Activated naive CD4-positive, alpha-beta T cell treated with anti-CD3 and anti-CD28 coated beads, Interleukin-2, amount 50 U/mL, for 72 hours (primary cell): Measurements from ENCODE around the gene WDTC1. TPM values are rescaled to one million over a fixed set of nuclear protein-coding genes. Genes with fewer than 3 reads are reported as not detected.
"Not testable (repeated sequence)": the region's sequence is repeated elsewhere in the genome, so short reads cannot be mapped to it uniquely, and the experiment has no call there.

Experiments used
- ATAC-seq, 2 donors: fragments of 150-1000 bp; cut with Tn5 transposase; 2 replicates each; pipeline ENCODE4 v1.10.0; 2021; ENCODE audit warnings: mild to moderate bottlenecking in 2 of 2, moderate library complexity in 2 of 2
- DNase-seq, 2 donors: peaks; one replicate each; pipeline ENCODE4 v3.0.0; 2021 to 2022; ENCODE audit warnings: low spot score in 2 of 2
- H3K27ac Mint-ChIP-seq, 2 donors: one replicate each; pipeline ENCODE4 v1.8.0; 2022; ENCODE audit warnings: mild to moderate bottlenecking in 2 of 2, mixed read lengths in 2 of 2
- H3K36me3 Mint-ChIP-seq, 2 donors: one replicate each; pipeline ENCODE4 v1.8.0; 2022; ENCODE audit warnings: mixed read lengths in 2 of 2
- H3K9me3 Mint-ChIP-seq, 2 donors: one replicate each; pipeline ENCODE4 v1.8.0; 2022; ENCODE audit warnings: mixed read lengths in 2 of 2
- total RNA-seq, 2 donors: library from RNA; stranded (reverse); gene quantifications; one replicate each; pipeline ENCODE4 v1.2.3, GENCODE V29; 2022

Gene WDTC1, protein sequence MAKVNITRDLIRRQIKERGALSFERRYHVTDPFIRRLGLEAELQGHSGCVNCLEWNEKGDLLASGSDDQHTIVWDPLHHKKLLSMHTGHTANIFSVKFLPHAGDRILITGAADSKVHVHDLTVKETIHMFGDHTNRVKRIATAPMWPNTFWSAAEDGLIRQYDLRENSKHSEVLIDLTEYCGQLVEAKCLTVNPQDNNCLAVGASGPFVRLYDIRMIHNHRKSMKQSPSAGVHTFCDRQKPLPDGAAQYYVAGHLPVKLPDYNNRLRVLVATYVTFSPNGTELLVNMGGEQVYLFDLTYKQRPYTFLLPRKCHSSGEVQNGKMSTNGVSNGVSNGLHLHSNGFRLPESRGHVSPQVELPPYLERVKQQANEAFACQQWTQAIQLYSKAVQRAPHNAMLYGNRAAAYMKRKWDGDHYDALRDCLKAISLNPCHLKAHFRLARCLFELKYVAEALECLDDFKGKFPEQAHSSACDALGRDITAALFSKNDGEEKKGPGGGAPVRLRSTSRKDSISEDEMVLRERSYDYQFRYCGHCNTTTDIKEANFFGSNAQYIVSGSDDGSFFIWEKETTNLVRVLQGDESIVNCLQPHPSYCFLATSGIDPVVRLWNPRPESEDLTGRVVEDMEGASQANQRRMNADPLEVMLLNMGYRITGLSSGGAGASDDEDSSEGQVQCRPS
- total RNA-seq: 10 to 100 TPM; 26.4 to 36.1 TPM

DNA sequence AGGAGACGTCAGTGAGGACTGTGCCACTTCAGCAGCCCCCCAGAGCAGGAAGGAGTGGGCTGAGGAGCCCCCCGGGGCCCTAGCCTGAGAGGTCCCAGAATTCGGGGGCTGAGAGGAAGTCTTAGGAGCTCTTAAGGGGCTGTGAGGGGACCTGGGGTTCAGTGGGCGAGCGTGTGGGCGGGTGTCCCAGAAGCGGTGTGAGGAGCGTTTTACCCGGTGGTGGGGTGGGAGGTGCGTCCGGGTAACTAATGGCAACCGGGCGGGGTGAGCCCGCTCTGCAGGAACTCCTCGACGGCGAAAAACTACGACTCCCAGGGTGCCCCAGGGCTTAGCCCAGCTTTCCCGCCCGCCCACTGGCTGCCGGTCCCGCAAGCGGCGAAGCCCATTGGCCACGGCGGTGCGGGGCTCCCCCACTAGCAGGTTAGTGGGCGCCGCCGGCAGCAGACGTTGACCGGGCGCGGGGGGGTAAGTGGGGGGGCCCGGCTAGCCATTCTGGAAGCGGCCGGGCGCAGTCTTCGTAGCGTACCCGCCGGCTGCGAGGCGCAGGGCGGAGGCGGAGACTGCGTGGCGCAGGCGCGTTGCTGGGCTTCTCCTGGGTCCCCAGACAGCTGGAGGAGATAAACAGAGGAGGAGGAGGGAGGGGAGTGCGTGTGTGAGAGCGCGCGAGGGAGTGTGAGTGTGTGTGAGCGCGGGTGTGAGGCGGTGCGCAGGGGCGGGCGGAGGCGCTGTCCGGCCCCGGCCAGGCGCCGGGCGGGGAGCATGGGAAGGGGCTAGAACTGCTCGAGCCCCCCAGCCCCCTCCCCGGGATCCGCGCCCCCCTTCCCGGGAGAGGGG is at the start of gene WDTC1:
Gene WDTC1, plus strand, starts transcription at position 584 of the 834 bp plus-strand sequence. CDS start 26,423 bp downstream, outside the sequence.
- Mint-ChIP-seq H3K36me3 (peaks cover 0 to 6% of the 10 kb centered on the region in 2 donors), H3K9me3 (no peaks in the 10 kb centered on the region), H3K27ac (peak within 1 kb of the TSS; percentile 91 to 97)
- ATAC-seq (peak; percentile 93 to 96), DNase-seq (peak; percentile 95 to 97)

DNA sequence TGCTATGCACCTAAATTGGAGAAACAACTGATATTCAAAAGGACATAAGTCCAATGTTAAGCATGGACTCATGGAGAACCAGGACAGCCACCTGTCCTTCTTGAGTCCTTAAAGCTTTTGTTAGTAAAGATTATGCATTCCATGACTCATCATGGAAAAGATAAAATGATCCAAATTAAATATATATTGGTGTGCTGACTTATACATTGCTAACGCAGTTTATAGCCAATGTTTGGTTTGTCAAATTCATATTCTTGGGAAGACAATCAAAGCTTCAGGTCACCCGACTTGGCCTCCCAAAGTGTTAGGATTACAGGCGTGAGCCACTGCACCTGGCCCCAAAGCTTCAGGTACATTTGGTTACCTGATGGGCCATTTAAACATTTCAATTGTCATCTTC is 49.8 kb upstream of the WDTC1 start:
- not testable (repeated sequence) for ATAC-seq, H3K9me3 Mint-ChIP-seq, DNase-seq, H3K27ac Mint-ChIP-seq, H3K36me3 Mint-ChIP-seq

DNA sequence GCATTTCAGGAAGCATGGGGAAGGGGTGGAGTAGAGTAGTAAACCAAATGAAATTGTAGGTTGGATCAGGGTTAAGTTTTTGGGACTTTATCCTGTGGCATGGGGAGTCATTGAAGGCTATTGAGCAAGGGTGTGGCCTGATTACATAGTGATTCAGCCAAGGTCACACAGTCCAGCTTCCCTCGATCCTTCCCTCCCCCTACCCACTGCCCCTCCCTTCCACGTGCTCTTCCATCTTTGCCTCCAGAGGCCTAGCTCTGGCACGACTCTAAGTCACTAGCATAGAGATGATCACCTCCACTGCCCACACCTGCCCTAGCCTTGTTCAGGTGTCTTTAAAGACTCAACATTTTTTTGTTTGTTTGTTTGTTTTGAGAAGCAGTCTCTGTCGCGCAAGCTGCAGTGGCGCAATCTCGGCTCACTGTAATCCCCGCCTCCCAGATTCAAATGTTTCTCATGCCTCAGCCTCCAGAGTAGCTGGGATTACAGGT is 42.3 kb upstream of the WDTC1 start:
- DNase-seq (no peak), ATAC-seq (no peak)
- Mint-ChIP-seq H3K36me3 (no peaks in the 10 kb centered on the region), H3K27ac (no peak overlapping the region), H3K9me3 (no peaks in the 10 kb centered on the region)

DNA sequence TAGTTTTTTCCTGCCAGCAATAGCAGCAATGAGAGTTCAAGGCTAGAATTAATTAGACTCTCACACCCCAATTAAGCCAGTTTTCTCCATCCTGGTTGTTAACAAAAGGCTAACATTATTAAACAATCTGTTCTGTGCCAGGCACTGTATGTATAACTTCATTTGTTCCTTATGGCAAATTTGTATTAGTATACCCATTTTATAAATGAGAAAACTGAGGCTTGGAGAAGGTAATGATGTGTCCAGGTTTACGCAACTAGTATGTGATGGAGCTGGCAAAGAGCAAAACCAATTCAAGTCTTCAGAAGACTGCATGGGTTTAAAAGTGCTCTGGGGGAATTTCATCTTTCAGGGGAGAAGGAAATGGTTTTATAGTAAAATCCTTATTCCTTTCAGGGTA is 41.2 kb upstream of the WDTC1 start:
- no peaks in the 10 kb centered on the region for H3K36me3 Mint-ChIP-seq
- H3K9me3 Mint-ChIP-seq: no peaks in the 10 kb centered on the region
- ATAC-seq (no peak), DNase-seq (no peak)
- H3K27ac Mint-ChIP-seq: no peak overlapping the region

DNA sequence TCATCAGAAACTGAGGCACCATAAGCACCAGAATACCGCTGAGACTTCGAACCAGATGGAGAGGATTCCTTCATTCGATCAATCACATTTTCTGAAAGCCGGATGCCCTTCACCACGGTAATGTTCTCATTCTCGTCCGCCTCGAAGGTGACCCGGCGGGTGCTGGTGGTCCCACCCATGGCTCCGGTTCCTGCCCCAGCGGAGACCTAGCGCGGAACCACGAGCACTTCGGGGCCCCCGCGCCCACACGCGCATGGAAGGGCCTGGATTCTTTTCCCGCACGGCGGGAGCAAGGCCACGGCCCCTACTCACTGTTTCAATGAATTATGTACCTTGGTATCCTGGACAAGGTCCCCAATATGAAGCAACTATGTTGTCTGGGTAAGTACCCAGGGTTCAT is 33.1 kb upstream of the WDTC1 start:
- Mint-ChIP-seq H3K36me3 (no peaks in the 10 kb centered on the region), H3K27ac (no peak overlapping the region), H3K9me3 (no peaks in the 10 kb centered on the region)
- no peak for DNase-seq
- ATAC-seq: no peak

DNA sequence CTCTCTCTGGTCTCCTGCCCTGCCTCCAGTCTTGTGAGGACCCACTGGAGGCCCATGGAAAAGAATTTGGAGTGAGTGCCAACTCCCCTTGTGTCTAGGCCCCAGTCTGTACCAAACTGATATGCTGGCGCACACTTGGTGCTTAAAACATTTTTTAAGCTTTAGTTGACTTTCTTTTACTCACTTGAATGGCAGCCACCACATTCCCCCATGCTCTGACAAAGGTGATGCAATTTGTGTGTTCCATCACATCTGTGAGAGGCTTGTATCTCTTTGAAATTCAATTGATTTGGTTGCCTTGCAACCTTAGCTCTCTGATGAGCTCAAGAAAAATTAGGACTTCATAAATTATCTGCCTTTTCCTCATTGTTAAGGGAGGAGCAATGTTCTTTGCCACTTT is 30.5 kb upstream of the WDTC1 start:
- H3K27ac Mint-ChIP-seq: peak overlapping the region in 1 of 2 donors; percentile 65
- ATAC-seq (no peak), DNase-seq (no peak)
- no peaks in the 10 kb centered on the region for H3K9me3 Mint-ChIP-seq
- H3K36me3 Mint-ChIP-seq: no peaks in the 10 kb centered on the region

DNA sequence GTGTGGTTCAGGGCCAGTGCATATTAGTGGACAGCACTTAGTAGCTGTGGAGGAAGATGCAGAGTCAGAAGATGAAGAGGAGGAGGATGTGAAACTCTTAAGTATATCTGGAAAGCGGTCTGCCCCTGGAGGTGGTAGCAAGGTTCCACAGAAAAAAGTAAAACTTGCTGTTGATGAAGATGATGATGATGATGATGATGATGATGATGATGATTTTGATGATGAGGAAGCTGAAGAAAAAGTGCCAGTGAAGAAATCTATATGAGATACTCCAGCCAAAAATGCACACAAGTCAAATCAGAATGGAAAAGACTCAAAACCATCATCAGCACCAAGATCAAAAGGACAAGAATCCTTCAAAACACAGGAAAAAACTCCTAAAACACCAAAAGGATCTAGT is 27.2 kb upstream of the WDTC1 start:
- not testable (repeated sequence) for DNase-seq, H3K36me3 Mint-ChIP-seq, H3K27ac Mint-ChIP-seq, ATAC-seq, H3K9me3 Mint-ChIP-seq

DNA sequence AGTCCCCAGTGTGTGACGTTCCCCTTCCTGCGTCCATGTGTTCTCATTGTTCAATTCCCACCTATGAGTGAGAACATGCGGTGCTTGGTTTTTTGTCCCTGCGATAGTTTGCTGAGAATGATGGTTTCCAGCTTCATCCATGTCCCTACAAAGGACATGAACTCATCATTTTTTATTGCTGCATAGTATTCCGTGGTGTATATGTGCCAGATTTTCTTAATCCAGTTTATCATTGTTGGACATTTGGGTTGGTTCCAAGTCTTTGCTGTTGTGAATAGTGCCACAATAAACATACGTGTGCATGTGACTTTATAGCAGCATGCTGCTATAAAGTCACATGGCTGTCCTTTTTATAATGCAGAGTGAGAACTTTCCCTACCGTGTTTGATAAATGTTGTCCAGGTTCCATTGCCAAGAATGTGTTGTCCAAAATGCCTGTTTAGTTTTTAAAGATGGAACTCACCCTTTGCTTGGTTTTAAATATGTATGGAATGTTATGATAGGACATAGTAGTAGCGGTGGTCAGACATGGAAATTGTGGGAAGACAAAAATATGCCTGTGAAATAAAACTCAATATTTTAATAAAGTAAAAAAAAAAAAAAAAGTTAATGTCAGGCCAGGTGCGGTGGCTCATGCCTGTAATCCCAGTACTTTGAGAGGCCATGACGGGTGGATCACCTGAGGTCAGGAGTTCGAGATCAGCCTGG is 26.1 kb upstream of the WDTC1 start:
- H3K27ac Mint-ChIP-seq, ATAC-seq, H3K9me3 Mint-ChIP-seq, H3K36me3 Mint-ChIP-seq, DNase-seq: not testable (repeated sequence)

DNA sequence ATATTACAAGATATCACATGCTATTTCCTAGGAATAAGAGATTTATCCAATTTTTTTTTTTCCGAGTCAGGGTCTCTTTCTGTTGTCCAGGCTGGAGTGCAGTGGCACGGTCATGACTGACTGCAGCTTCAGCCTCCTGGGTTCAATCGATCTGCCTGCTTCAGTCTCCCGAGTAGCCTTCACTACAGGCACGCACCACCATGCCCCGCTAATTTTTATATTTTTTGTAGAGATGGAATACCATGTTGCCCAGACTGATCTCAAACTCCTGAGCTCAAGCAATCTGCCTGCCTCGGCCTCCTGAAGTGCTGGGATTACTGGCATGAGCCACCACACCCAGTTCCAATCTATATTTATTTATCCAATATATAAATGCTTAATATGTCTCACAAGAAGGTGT is 18.0 kb upstream of the WDTC1 start:
- Mint-ChIP-seq H3K9me3 (no peaks in the 10 kb centered on the region), H3K27ac (no peak overlapping the region), H3K36me3 (no peaks in the 10 kb centered on the region)
- ATAC-seq: no peak
- DNase-seq: no peak

DNA sequence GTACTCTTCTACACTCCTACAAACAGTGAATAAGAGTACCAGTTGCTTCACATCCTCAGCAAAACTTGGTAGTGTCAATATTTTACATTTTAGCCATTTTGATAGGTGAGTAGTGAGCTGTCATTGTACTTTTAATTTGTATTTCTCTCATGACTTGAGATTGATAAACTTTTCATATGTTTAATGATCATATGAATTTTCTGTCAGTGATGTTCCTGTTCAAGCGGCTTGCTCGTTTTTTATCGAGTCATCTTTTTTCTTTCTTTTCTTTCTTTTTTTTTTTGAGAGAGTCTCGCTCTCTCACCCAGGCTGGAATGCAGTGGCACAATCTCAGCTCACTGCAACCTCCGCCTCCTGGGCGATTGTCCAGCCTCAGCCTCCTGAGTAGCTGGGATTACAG is 17.0 kb upstream of the WDTC1 start:
- no peaks in the 10 kb centered on the region for H3K36me3 Mint-ChIP-seq
- H3K9me3 Mint-ChIP-seq: no peaks in the 10 kb centered on the region
- ATAC-seq (no peak), DNase-seq (no peak)
- H3K27ac Mint-ChIP-seq: no peak overlapping the region

DNA sequence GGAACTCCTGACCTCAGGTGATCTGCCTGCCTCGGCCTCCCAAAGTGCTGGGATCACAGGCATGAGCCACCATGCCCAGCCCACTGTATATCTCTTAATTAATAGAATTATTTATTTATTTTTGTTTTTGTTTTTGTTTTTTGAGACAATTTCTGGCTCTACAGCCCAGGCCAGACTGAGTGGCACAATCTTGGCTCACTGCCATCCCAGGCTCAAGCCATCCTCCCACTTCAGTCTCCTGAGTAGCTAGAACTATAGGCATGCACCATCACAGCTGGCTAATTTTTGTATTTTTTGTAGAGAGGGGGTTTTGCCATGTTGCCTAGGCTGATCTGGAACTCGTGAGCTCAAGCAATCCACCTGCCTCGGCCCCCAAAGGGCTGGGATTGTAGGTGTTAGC is 15.7 kb upstream of the WDTC1 start:
- no peaks in the 10 kb centered on the region for H3K36me3 Mint-ChIP-seq
- H3K9me3 Mint-ChIP-seq: no peaks in the 10 kb centered on the region

DNA sequence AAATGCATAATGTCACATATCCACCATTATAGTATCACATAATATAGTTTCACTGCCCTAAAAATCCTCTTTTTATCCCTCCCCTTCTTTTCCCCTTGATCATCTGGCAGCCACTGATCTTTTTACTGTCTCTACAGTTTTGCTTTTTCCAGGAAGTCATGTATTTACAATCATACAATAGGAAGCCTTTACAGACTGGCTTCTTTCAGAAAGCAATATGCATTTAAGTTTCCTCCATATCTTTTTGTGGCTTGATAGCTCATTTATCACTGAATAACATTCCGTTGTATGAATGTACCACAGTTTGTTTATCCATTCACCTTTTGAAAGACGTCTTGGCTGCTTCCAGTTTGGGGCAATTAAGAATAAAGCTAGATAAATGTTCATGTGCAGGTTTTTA is 14.3 kb upstream of the WDTC1 start:
- H3K36me3 Mint-ChIP-seq: no peaks in the 10 kb centered on the region
- no peak overlapping the region for H3K27ac Mint-ChIP-seq
- H3K9me3 Mint-ChIP-seq: no peaks in the 10 kb centered on the region
- ATAC-seq (no peak), DNase-seq (no peak)

More for the DNA sequence above, 15.7 kb upstream of the WDTC1 start:
- DNase-seq: no peak
- ATAC-seq: no peak
- H3K27ac Mint-ChIP-seq: no peak overlapping the region

DNA sequence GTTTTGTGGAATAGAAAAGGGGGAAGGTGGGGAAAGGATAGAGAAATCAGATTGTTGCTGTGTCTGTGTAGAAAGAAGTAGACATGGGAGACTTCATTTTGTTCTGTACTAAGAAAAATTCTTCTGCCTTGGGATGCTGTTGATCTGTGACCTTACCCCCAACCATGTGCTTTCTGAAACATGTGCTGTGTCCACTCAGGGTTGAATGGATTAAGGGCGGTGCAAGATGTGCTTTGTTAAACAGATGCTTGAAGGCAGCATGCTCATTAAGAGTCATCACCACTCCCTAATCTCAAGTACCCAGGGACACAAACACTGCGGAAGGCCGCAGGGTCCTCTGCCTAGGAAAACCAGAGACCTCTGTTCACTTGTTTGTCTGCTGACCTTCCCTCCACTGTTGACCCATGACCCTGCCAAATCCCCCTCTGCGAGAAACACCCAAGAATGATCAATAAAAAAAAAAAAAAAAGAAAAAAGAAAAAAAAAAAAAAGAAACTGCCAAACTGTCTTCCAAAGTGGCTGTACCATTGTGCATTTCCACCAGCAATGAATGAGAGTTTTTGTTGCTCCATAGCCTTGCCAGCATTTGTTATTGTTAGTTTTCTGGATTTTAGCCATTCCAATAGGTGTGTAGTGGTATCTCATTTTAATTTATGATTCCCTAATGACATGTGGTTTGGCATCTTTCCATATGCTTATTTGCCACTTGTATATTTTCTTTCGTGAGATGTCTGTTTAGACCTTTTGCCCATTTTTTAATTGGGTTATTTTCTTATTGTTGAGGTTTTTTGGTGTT is 13.5 kb upstream of the WDTC1 start:
- not testable (repeated sequence) for H3K9me3 Mint-ChIP-seq, ATAC-seq, DNase-seq, H3K27ac Mint-ChIP-seq, H3K36me3 Mint-ChIP-seq

DNA sequence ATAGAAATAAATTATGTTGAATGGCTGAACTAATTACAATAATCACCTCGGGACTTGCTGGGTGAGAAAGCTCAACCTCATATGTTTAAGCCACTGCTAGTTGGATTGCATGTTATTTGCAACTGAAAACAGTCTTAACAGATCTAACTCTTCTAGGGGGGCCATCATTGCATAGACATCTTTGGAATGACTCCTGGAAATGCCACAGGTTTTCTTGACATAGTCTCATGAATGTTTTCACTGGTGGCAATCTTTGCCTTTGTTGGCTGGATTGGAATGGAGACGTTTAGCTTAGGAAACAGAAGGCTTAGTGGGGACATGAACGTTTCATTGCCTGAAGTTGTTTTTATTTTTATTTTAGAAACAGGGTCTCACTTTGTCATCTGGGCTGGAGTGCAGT is 8.8 kb upstream of the WDTC1 start:
- no peaks in the 10 kb centered on the region for H3K36me3 Mint-ChIP-seq
- DNase-seq: no peak
- no peaks in the 10 kb centered on the region for H3K9me3 Mint-ChIP-seq
- H3K27ac Mint-ChIP-seq: no peak overlapping the region
- ATAC-seq: no peak

DNA sequence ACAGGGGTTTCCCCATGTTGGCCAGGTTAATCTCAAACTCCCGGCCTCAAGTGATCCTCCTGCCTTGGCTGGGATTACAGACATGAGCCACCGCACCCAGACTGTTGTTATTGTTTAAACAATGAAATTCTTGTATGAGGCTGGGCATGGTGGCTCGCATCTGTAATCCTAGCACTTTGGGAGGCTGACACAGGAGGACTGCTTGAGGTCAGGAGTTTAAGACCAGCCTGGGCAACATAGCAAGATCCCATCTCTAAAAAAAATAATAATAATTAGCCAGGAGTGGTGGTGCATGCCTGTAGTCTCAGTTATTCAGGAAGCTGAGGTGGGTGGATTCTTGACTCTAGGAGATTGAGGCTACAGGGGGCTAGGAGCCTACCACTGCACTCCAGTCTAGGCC is 6.7 kb upstream of the WDTC1 start:
- H3K27ac Mint-ChIP-seq: no peak overlapping the region
- H3K36me3 Mint-ChIP-seq: no peaks in the 10 kb centered on the region
- H3K9me3 Mint-ChIP-seq: no peaks in the 10 kb centered on the region
- no peak for DNase-seq
- no peak for ATAC-seq

DNA sequence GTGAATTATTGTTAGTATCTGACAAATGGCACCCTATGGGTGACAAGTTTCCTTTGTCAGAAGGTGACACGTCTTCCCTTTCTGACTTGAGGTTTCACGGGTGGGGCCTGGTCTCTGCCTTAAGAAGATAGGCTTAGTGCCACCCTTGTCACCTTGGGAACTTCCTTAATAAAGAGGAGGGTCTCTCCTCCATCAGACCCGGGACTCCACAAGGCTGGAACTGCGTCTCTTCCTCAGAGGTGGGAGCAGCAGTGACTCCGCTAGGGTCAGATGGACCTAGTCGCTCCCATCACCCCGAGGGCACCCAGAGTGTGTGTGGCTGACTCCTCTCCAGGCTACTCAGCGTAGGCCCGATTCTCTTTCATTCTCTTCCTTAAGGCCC is 774 bp upstream of the WDTC1 start:
- Mint-ChIP-seq H3K9me3 (no peaks in the 10 kb centered on the region), H3K36me3 (peaks cover 0 to 6% of the 10 kb centered on the region in 2 donors), H3K27ac (peak overlapping the region; percentile 91)
- DNase-seq (peak in 1 of 2 donors; percentile 19), ATAC-seq (peak; percentile 6 to 7)
